Endodermal cell (in vitro differentiated cells): ENCODE measurements around the gene TLL1. TPM values are rescaled to one million over a fixed set of nuclear protein-coding genes. Genes with fewer than 3 reads are reported as not detected.

Experiments
- DNase-seq: peaks from one replicate; pipeline ENCODE4 v3.0.0-alpha.2; 2017
- H3K27ac ChIP-seq: 2 replicates; pipeline ENCODE4 v1.5.1; 2013; ENCODE audit warnings: mild to moderate bottlenecking, low read depth, low read length, moderate library complexity
- H3K27me3 ChIP-seq: 2 replicates; pipeline ENCODE4 v1.6.1; 2013; ENCODE audit warnings: mild to moderate bottlenecking, low read length, moderate library complexity; ENCODE audit not compliant: insufficient read depth, control insufficient read depth, poor library complexity, severe bottlenecking
- H3K36me3 ChIP-seq: 2 replicates; pipeline ENCODE4 v1.7.0; 2013; ENCODE audit warnings: mild to moderate bottlenecking, low read length, moderate library complexity; ENCODE audit not compliant: control insufficient read depth, insufficient read depth
- H3K4me1 ChIP-seq: one replicate; pipeline ENCODE4 v1.7.0; 2013; ENCODE audit warnings: low read length; ENCODE audit not compliant: control insufficient read depth, insufficient read depth
- H3K4me3 ChIP-seq: 2 replicates; pipeline ENCODE4 v1.5.1; 2013; ENCODE audit warnings: mild to moderate bottlenecking, low read length, moderate library complexity
- H3K9ac ChIP-seq: 2 replicates; pipeline ENCODE4 v1.6.1; 2013; ENCODE audit warnings: mild to moderate bottlenecking, low read length, moderate library complexity; ENCODE audit not compliant: poor library complexity, severe bottlenecking; ENCODE audit errors: extremely low read depth
- H3K9me3 ChIP-seq: 2 replicates; pipeline ENCODE4 v1.6.1; 2013; ENCODE audit warnings: mild to moderate bottlenecking, low read length, moderate library complexity; ENCODE audit not compliant: control insufficient read depth
- H3K27ac Mint-ChIP-seq: 2 replicates; pipeline ENCODE4 v1.8.0; 2020; ENCODE audit warnings: mixed read lengths
- H3K27me3 Mint-ChIP-seq: 2 replicates; pipeline ENCODE4 v1.8.0; 2021; ENCODE audit warnings: mild to moderate bottlenecking, mixed read lengths; ENCODE audit not compliant: insufficient read depth
- H3K36me3 Mint-ChIP-seq: 2 replicates; pipeline ENCODE4 v1.8.0; 2020; ENCODE audit warnings: low read depth, mixed read lengths
- H3K4me1 Mint-ChIP-seq: 2 replicates; pipeline ENCODE4 v1.8.0; 2020; ENCODE audit warnings: mixed read lengths
- H3K4me3 Mint-ChIP-seq: 2 replicates; pipeline ENCODE4 v1.8.0; 2020; ENCODE audit warnings: mild to moderate bottlenecking, moderate library complexity, mixed read lengths
- H3K9me3 Mint-ChIP-seq: 2 replicates; pipeline ENCODE4 v1.8.0; 2020; ENCODE audit warnings: mild to moderate bottlenecking, mixed read lengths
- WGBS, 2 experiments: methylation state at CpG; one replicate each; pipeline versions ENCODE4 v1.1.5 to v1.1.7; 2013; ENCODE audit warnings: missing lambda C conversion rate in 2 of 2, mixed read lengths in 1 of 2; ENCODE audit not compliant: insufficient coverage in 1 of 2, insufficient read length in 1 of 2; 5-methylcytosine and 5-hydroxymethylcytosine counted together
- total RNA-seq, 2 donors: library from RNA; stranded (reverse); fragmentation: NEBNext Ultra II Directional in 1 of 2; extraction: Animal tissue kit (Norgen Biotek cat#: 25700) in 1 of 2; gene quantifications; 2 replicates in 1 of 2; 3 replicates in 1 of 2; pipeline ENCODE4 v1.2.1, GENCODE V29; 2021
- TF ChIP-seq, protein P1 (sequence below): fragments of 200-600 bp; sonication (generic); conservative IDR thresholded peaks from 2 replicates; pipeline ENCODE4 v1.5.0; 2021; ENCODE audit warnings: antibody characterized with exemption, mild to moderate bottlenecking

TLL1 gene
- total RNA-seq, 2 donors from 2014 or later: 0.18 to 3.8 TPM

GRCh38 chr4:165922747-165923146 lies 49.7 kb downstream of the TLL1 start:
- no peak overlapping the region for H3K9ac ChIP-seq
- H3K4me1 Mint-ChIP-seq: no peaks in the 10 kb centered on the region
- no peaks in the 10 kb centered on the region for H3K36me3 Mint-ChIP-seq
- no peak overlapping the region for H3K4me3 Mint-ChIP-seq
- TF ChIP-seq, protein P1, sequence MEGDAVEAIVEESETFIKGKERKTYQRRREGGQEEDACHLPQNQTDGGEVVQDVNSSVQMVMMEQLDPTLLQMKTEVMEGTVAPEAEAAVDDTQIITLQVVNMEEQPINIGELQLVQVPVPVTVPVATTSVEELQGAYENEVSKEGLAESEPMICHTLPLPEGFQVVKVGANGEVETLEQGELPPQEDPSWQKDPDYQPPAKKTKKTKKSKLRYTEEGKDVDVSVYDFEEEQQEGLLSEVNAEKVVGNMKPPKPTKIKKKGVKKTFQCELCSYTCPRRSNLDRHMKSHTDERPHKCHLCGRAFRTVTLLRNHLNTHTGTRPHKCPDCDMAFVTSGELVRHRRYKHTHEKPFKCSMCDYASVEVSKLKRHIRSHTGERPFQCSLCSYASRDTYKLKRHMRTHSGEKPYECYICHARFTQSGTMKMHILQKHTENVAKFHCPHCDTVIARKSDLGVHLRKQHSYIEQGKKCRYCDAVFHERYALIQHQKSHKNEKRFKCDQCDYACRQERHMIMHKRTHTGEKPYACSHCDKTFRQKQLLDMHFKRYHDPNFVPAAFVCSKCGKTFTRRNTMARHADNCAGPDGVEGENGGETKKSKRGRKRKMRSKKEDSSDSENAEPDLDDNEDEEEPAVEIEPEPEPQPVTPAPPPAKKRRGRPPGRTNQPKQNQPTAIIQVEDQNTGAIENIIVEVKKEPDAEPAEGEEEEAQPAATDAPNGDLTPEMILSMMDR: no peak
- no peaks in the 10 kb centered on the region for H3K9me3 Mint-ChIP-seq
- no peaks in the 10 kb centered on the region for H3K4me1 ChIP-seq
- no peaks in the 10 kb centered on the region for H3K9me3 ChIP-seq
- H3K36me3 ChIP-seq: no peaks in the 10 kb centered on the region
- no peak overlapping the region for H3K27ac ChIP-seq
- DNase-seq: no peak
- no peak overlapping the region for H3K4me3 ChIP-seq
- no peak overlapping the region for H3K27ac Mint-ChIP-seq
- H3K27me3 ChIP-seq: no peaks in the 10 kb centered on the region
- no peaks in the 10 kb centered on the region for H3K27me3 Mint-ChIP-seq

- Histone ChIP-seq H3K9ac (no peak overlapping the region), H3K4me1 (no peaks in the 10 kb centered on the region), H3K27ac (no peak overlapping the region), H3K9me3 (no peaks in the 10 kb centered on the region), H3K27me3 (no peaks in the 10 kb centered on the region), H3K4me3 (no peak overlapping the region), H3K36me3 (no peaks in the 10 kb centered on the region)
- Mint-ChIP-seq H3K27me3 (no peaks in the 10 kb centered on the region), H3K4me1 (no peaks in the 10 kb centered on the region), H3K36me3 (no peaks in the 10 kb centered on the region), H3K4me3 (no peak overlapping the region), H3K27ac (no peak overlapping the region), H3K9me3 (no peaks in the 10 kb centered on the region)
- TF ChIP-seq, protein P1: no peak
- no peak for DNase-seq
- 92 to 95% methylated on average over 6 of the region's 6 CpGs for WGBS, 2 experiments
These were observed 53.3 kb downstream of the TLL1 start for GRCh38 chr4:165926307-165926706.

DNA sequence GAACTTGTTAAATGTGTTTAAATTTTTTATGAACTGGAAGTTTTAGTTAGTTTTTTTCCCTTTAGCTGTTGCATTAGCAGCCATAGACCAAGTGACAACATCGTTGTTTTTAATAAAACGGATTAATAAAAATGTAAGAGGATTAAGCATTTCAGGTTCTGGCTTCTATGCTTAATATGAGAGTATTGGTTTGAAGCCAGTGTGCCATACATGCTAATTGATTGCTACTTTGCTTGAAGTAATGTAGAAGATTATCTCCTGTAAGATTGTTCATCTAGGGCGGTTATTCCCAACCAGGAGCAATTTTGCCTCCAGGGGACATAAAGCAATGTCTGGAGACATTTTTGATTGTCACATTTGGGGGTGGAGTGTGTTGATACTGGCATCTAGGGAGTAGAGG lies 54.3 kb downstream of the TLL1 start:
- no peak overlapping the region for H3K27ac Mint-ChIP-seq
- WGBS, 2 experiments: 91 to 94% methylated on average over 3 of the region's 3 CpGs
- no peak overlapping the region for H3K4me3 Mint-ChIP-seq

More for the DNA sequence above, 54.3 kb downstream of the TLL1 start:
- Histone ChIP-seq H3K9me3 (no peaks in the 10 kb centered on the region), H3K27ac (no peak overlapping the region), H3K27me3 (no peaks in the 10 kb centered on the region), H3K4me3 (no peak overlapping the region), H3K36me3 (no peaks in the 10 kb centered on the region), H3K9ac (no peak overlapping the region), H3K4me1 (no peaks in the 10 kb centered on the region)
- Mint-ChIP-seq H3K9me3 (no peaks in the 10 kb centered on the region), H3K27me3 (no peaks in the 10 kb centered on the region), H3K4me1 (peaks cover 4% of the 10 kb centered on the region), H3K36me3 (no peaks in the 10 kb centered on the region)
- no peak for DNase-seq
- TF ChIP-seq, protein P1: no peak
